Liver (tissue), 2 donors: ENCODE measurements around the gene CWC27.

ENCODE experiments used
- REST ChIP-seq: IDR thresholded peaks from 2 replicates; pipeline ENCODE4 v1.6.1; 2016; ENCODE audit warnings: antibody characterized with exemption, mild to moderate bottlenecking
- TAF1 ChIP-seq: conservative IDR thresholded peaks from 2 replicates; pipeline ENCODE4 v1.6.1; 2016; ENCODE audit warnings: antibody characterized with exemption, mild to moderate bottlenecking
- donor health status: healthy.

- no peak for TF ChIP-seq TAF1
- TF ChIP-seq REST: no peak
Measured at GRCh38 chr5:64838803-64839202, 70.1 kb downstream of the CWC27 start.
